ENCODE measurements around the gene SPTB.

- TF ChIP-seq CTCF (IDR thresholded peaks at IDR 0.05; ENCODE audit: poor library complexity) (no peak), EZH2 (IDR thresholded peaks at IDR 0.05; ENCODE audit: borderline replicate concordance) (no peak), EZH2phosphoT487 (IDR thresholded peaks at IDR 0.05; ENCODE audit: low read depth, severe bottlenecking, unreplicated experiment) (no peak)
Observed at GRCh38 chr14:64826333-64826732, 53.4 kb downstream of the SPTB start.

Data from hepatocyte (in vitro differentiated cells).